MM.1S (cell line): ENCODE data around the gene DNAH8.

Experiments used
- DNase-seq: peaks from one replicate; pipeline ENCODE4 v3.0.0-alpha.2; 2015
- H2AFZ ChIP-seq: fragments of 300-600 bp; sonication (generic); 2 replicates; pipeline ENCODE4 v1.6.0; 2016; ENCODE audit warnings: antibody characterized with exemption, low read length
- H3F3A ChIP-seq: fragments of 300-600 bp; sonication (generic); 2 replicates; pipeline ENCODE4 v1.6.1; 2016; ENCODE audit warnings: mild to moderate bottlenecking, antibody characterized with exemption, low read length, moderate library complexity, mixed read lengths; ENCODE audit not compliant: insufficient read depth
- H3K27ac ChIP-seq: fragments of 300-600 bp; sonication (generic); 2 replicates; pipeline ENCODE4 v1.5.1; 2016; ENCODE audit warnings: mild to moderate bottlenecking, low read length
- H3K27me3 ChIP-seq: fragments of 300-600 bp; sonication (generic); replicated peaks from 2 replicates; pipeline ENCODE4 v1.6.0; 2016; ENCODE audit warnings: low read length; ENCODE audit not compliant: insufficient read depth
- H3K36me3 ChIP-seq: fragments of 300-600 bp; sonication (generic); replicated peaks from 2 replicates; pipeline ENCODE4 v1.6.1; 2016; ENCODE audit warnings: mild to moderate bottlenecking, low read length, mixed read lengths; ENCODE audit not compliant: insufficient read depth
- H3K4me1 ChIP-seq: fragments of 300-600 bp; sonication (generic); 2 replicates; pipeline ENCODE4 v1.6.1; 2016; ENCODE audit warnings: low read length, mixed read lengths
- H3K4me2 ChIP-seq: fragments of 300-600 bp; sonication (generic); 2 replicates; pipeline ENCODE4 v1.6.0; 2016; ENCODE audit warnings: low read depth, low read length
- H3K4me3 ChIP-seq: fragments of 300-600 bp; sonication (generic); 2 replicates; pipeline ENCODE4 v1.5.1; 2016; ENCODE audit warnings: low read length, mixed read lengths
- H3K79me2 ChIP-seq: fragments of 300-600 bp; sonication (generic); 2 replicates; pipeline ENCODE4 v1.6.1; 2016; ENCODE audit warnings: mixed run types, low read length, mixed read lengths
- H3K9ac ChIP-seq: fragments of 300-600 bp; sonication (generic); 2 replicates; pipeline ENCODE4 v1.6.1; 2016; ENCODE audit warnings: low read length, mixed read lengths
- H3K9me2 ChIP-seq: fragments of 300-600 bp; sonication (generic); replicated peaks from 2 replicates; pipeline ENCODE4 v1.6.1; 2016; ENCODE audit warnings: mild to moderate bottlenecking, low read length, mixed read lengths; ENCODE audit not compliant: insufficient read depth
- H3K9me3 ChIP-seq: fragments of 300-600 bp; sonication (generic); replicated peaks from 2 replicates; pipeline ENCODE4 v1.6.1; 2016; ENCODE audit warnings: mild to moderate bottlenecking, low read length, mixed read lengths; ENCODE audit not compliant: insufficient read depth
- H4K20me1 ChIP-seq: fragments of 300-600 bp; sonication (generic); 2 replicates; pipeline ENCODE4 v1.6.1; 2016; ENCODE audit warnings: mild to moderate bottlenecking, low read length, moderate library complexity, mixed read lengths; ENCODE audit not compliant: insufficient read depth
- CTCF ChIP-seq: fragments of 300-600 bp; sonication (generic); IDR thresholded peaks from 2 replicates; pipeline ENCODE4 v1.5.1; 2016; ENCODE audit warnings: antibody characterized with exemption, low read length, mixed read lengths
- EZH2 ChIP-seq: fragments of 300-600 bp; sonication (generic); optimal IDR thresholded peaks from 2 replicates; pipeline ENCODE3; 2017; ENCODE audit warnings: low read depth, mild to moderate bottlenecking, antibody characterized with exemption, low read length, mixed read lengths
- EZH2phosphoT487 ChIP-seq: fragments of 300-600 bp; sonication (generic); IDR thresholded peaks from 2 replicates; pipeline ENCODE4 v1.6.1; 2018; ENCODE audit warnings: antibody characterized with exemption, low read length

The DNAH8 gene

GRCh38 chr6:39016839-39017546 lies 301.9 kb downstream of the DNAH8 start:
- no peaks in the 10 kb centered on the region for H4K20me1 ChIP-seq
- H3K27ac ChIP-seq = no peak overlapping the region
- H3K4me3 ChIP-seq = no peak overlapping the region
- no peak overlapping the region for H3K9ac ChIP-seq
- no peaks in the 10 kb centered on the region for H3K9me2 ChIP-seq
- TF ChIP-seq CTCF = no peak
- TF ChIP-seq EZH2 = no peak
- no peak for TF ChIP-seq EZH2phosphoT487
- H3K9me3 ChIP-seq = no peaks in the 10 kb centered on the region
- H2AFZ ChIP-seq = no peak overlapping the region
- H3K36me3 ChIP-seq = no peaks in the 10 kb centered on the region
- H3K4me1 ChIP-seq = no peaks in the 10 kb centered on the region
- no peak for DNase-seq
- H3F3A ChIP-seq = no peaks in the 10 kb centered on the region
- H3K27me3 ChIP-seq = no peaks in the 10 kb centered on the region
- H3K79me2 ChIP-seq = no peaks in the 10 kb centered on the region
- H3K4me2 ChIP-seq = no peak overlapping the region

- Histone ChIP-seq H3K9ac (no peak overlapping the region), H3K4me1 (no peaks in the 10 kb centered on the region), H3K27ac (no peak overlapping the region), H3F3A (no peaks in the 10 kb centered on the region), H3K4me2 (no peak overlapping the region), H3K79me2 (no peaks in the 10 kb centered on the region), H3K27me3 (no peaks in the 10 kb centered on the region), H3K4me3 (no peak overlapping the region), H3K9me2 (no peaks in the 10 kb centered on the region), H3K9me3 (no peaks in the 10 kb centered on the region), H2AFZ (no peak overlapping the region), H4K20me1 (no peaks in the 10 kb centered on the region), H3K36me3 (no peaks in the 10 kb centered on the region)
- no peak for DNase-seq
- TF ChIP-seq EZH2phosphoT487 (no peak), CTCF (no peak), EZH2 (no peak)
Measured at GRCh38 chr6:39017547-39017880, 302.4 kb downstream of the DNAH8 start.

GRCh38 chr6:39018103-39018502 lies 303.0 kb downstream of the DNAH8 start:
- H2AFZ ChIP-seq = no peak overlapping the region
- H3K4me3 ChIP-seq = no peak overlapping the region
- no peak for DNase-seq
- H3K9ac ChIP-seq = no peak overlapping the region
- TF ChIP-seq EZH2phosphoT487 (no peak), EZH2 (no peak), CTCF (no peak)
- H3K79me2 ChIP-seq = no peaks in the 10 kb centered on the region
- H3K4me1 ChIP-seq = no peaks in the 10 kb centered on the region
- H3K27ac ChIP-seq = no peak overlapping the region
- H4K20me1 ChIP-seq = no peaks in the 10 kb centered on the region
- H3K9me2 ChIP-seq = no peaks in the 10 kb centered on the region
- H3K27me3 ChIP-seq = no peaks in the 10 kb centered on the region
- no peaks in the 10 kb centered on the region for H3F3A ChIP-seq
- H3K36me3 ChIP-seq = no peaks in the 10 kb centered on the region
- no peak overlapping the region for H3K4me2 ChIP-seq
- H3K9me3 ChIP-seq = no peaks in the 10 kb centered on the region
